Testis (tissue), 2 donors: ENCODE results near the gene GTF3A.

Experiments used
- POLR2A ChIP-seq: fragments of 450-650 bp; IDR thresholded peaks from one replicate; pipeline ENCODE4 v1.6.1; 2017; ENCODE audit warnings: antibody characterized with exemption, mild to moderate bottlenecking, moderate library complexity
- TF ChIP-seq, protein P1 (sequence below), 3 experiments: fragments of 450-650 bp in 2 of 3; fragments of 200-600 bp in 1 of 3; sonication (generic) in 1 of 3; IDR thresholded peaks; one replicate each; pipeline ENCODE4 v1.5.1; 2016 to 2019; ENCODE audit warnings: antibody characterized with exemption in 3 of 3, mild to moderate bottlenecking in 2 of 3, moderate library complexity in 1 of 3

DNA sequence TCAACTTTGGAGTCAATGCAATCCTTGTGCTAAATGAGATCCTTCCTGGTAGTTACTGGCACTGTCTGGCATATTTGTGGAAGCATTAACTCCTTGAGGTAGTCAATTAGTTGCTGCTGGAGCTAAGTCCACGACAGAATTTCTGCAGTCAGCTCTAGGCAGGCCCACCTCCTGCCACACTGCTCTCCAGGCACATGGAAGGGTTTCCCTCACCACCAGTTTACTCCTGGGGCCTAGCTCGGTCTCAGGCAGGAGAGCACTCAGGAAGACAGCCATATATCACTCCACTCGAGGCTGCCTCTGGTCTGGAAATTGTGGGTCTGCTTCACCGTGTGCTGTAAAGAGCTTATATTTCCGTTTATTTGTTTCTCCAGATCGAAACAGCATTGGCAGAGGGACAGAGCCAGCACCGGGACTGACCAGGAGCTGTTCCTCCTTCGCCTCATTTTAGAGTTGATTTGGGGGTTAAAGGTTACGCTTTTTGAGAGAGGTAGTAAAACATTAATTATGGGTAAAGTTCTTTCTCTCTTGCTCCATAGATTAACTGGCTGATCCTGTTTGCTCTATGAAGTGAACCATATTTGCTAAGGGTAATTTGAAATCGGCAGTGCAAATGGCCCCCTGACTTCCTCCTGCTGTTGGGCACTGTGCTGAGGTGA lies 20.6 kb upstream of the GTF3A start:
- TF ChIP-seq, protein P1, sequence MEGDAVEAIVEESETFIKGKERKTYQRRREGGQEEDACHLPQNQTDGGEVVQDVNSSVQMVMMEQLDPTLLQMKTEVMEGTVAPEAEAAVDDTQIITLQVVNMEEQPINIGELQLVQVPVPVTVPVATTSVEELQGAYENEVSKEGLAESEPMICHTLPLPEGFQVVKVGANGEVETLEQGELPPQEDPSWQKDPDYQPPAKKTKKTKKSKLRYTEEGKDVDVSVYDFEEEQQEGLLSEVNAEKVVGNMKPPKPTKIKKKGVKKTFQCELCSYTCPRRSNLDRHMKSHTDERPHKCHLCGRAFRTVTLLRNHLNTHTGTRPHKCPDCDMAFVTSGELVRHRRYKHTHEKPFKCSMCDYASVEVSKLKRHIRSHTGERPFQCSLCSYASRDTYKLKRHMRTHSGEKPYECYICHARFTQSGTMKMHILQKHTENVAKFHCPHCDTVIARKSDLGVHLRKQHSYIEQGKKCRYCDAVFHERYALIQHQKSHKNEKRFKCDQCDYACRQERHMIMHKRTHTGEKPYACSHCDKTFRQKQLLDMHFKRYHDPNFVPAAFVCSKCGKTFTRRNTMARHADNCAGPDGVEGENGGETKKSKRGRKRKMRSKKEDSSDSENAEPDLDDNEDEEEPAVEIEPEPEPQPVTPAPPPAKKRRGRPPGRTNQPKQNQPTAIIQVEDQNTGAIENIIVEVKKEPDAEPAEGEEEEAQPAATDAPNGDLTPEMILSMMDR (IDR thresholded peaks at IDR 0.05): no peak
- TF ChIP-seq POLR2A: no peak
